ENCODE results near the gene TBC1D8B.

TBC1D8B gene

GRCh38 chrX:106899276-106899675, 96.8 kb downstream of the TBC1D8B start:
- DNase-seq, result peak; percentile 7

GRCh38 chrX:106899841-106900240, 97.4 kb downstream of the TBC1D8B start:
- no peak for DNase-seq

- no peak for DNase-seq
Observed at GRCh38 chrX:106901341-106901740, 98.9 kb downstream of the TBC1D8B start.

- DNase-seq, result no peak
Observed at GRCh38 chrX:106901781-106902219, 99.3 kb downstream of the TBC1D8B start.

DNA sequence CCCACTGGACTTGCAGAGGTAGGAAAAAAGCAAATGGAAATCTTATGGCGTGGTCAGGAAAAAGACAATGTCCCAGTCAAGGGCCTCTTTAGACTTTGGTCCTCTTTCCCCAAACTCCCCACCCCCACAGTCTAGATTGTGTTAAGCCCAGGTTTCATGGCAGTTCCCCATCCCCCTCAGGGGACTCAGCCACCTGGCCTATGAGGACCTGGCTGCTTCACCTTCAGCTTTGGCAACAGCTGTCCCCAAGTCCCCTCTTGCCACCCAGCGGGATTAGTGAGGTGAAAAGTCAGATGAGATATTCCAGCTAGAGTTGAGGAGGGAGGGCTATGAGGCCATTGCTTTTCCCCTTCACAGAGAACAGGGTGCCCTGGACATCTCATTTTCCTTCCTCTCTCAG, 100.2 kb downstream of the TBC1D8B start:
- DNase-seq, result no peak

DNA sequence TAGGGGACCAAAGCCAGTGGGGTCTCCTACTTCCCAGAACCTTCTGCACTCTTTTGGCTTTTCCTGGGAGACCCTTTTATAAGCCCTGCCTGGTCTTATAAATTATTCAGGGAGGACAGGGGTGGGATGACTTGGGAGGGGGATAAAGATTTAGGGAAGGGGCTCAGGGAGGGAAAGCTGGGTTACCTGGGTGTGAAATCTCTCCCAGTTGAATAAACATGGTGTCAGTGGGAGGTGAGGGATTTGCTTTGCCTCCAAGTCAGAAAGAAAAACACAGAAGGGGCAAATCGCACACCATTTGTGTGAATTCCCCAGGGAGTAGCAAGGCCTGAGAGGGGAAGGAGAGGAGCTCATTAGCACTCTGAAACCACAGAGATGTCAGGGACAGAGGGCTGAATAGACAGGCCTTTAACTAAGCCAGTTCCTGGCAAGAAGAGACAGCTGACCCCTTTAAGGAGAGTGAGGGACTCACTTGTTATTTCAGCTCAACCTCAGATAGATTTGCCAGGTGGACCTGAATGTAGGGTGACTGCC, 100.9 kb downstream of the TBC1D8B start, which contains the start of gene RIPPLY1:
Gene RIPPLY1, minus strand, starts transcription at position 51 of the 534 bp plus-strand sequence. CDS start 54 bp downstream, outside the sequence.
- no peak for DNase-seq

- DNase-seq, result no peak
Observed at GRCh38 chrX:106903856-106904528, 101.5 kb downstream of the TBC1D8B start.

DNA sequence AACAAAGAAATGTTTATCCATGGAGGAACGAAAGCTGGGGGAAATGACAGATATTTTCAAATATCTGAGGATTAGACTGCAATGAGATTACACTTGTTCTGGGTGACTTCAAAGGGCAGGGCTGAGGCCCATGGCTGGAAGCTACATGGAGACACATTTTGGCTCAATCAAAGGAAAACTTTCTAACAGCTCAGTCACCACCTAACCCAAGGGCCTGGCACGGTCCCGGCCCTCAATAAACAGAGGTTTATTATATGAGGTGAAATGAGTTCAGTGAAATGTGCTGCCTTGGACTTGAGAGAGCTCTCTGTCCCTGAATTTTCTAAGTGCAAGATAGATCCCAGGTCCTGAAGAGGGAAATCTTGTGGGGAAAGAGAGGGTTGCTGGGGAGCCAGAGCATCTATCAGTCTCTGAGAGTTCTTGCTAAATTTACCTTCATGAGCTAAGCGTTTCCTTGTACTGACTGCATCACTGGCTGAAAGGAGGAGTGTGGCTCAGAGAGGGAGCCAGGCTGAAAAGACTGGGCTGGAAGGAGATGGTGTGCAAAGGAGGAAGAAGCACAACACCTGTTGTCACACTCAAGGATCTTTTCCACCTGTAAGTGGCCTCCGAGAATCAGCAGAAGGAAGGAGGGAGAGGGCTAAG, 102.7 kb downstream of the TBC1D8B start:
- DNase-seq, result no peak

- no peak for DNase-seq
Observed at GRCh38 chrX:106906361-106906760, 103.9 kb downstream of the TBC1D8B start.

GRCh38 chrX:106912864-106913263, 110.4 kb downstream of the TBC1D8B start:
- DNase-seq, result no peak

- peak; percentile 81 for DNase-seq
Observed at GRCh38 chrX:106917830-106918500, 115.5 kb downstream of the TBC1D8B start.

DNA sequence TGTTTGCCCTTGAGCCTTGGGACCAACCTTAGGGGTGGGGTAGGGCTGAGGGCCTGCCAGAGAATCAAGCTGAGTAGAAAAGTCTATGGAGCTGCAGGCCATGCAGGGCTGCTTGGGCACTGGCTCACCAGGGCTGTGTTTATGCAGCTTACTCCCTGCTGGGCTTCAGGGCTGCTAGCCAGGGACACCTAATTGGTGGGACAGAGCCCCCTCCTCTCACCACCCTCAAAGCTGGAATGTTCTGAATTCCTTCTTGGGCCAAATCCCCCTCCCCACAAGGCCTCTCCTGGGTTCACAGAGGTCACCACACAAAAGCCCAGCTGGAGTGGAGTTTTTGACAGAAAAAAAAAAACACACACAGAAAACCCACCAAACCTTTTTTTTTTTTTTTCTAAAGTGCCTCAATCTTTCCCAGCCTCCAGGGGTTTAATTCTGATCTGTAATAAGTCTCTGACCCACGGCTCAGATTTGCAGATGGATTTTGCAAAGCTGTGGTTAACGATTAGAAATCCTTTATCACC, 117.5 kb downstream of the TBC1D8B start, which contains the start of gene CLDN2:
Gene CLDN2, plus strand, starts transcription at position 471 of the 521 bp plus-strand sequence. CDS start 7,827 bp downstream, outside the sequence.
- no peak for DNase-seq

DNA sequence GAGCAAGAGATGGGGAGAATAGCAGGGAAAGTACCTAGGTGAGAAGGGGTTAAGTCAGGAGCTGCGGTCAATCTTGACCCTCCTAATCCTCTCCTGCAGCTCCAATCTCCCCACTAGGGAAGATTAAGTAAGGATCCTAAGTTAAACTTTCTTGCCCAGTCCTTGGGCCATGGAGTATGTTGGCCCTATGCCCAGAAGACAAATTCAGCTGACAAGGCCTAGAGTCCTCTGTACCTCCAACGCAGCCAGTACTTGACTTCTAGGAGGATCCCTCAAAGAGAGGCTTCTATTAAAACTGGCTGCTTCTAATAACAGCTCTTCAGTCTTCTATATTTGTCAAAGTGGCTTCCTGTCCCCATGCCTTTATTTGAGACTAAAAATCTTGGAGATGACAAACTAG, 119.2 kb downstream of the TBC1D8B start:
- no peak for DNase-seq
